ENCODE data around the gene CREB5.

DNA sequence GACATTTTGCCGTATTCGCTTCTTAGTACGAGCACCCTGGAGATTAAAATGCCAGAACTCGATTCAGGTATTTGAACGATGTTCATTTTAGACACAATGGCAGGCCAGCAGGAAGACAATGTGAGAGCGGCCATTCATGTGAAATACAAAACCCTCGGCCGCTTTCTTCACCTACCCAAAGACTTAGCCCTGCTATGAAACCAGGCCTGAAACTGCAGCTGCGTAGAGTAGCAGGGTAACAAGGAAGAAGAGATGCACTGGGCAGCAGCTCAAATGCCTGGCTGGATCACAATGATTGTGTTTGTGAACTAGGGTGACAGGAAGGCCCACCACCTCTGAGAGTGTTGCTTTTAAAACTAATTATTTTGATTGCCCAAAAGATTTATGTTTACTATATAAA is 311.0 kb downstream of the CREB5 start:
- no peak for TF ChIP-seq POLR2A (IDR thresholded peaks at IDR 0.05; ENCODE audit: control extremely low read depth in 1 of 2, low read depth in 2 of 2, low read length in 2 of 2)
- TF ChIP-seq CHD2 (IDR thresholded peaks at IDR 0.05; ENCODE audit: low read length): no peak
- TF ChIP-seq, protein P1, sequence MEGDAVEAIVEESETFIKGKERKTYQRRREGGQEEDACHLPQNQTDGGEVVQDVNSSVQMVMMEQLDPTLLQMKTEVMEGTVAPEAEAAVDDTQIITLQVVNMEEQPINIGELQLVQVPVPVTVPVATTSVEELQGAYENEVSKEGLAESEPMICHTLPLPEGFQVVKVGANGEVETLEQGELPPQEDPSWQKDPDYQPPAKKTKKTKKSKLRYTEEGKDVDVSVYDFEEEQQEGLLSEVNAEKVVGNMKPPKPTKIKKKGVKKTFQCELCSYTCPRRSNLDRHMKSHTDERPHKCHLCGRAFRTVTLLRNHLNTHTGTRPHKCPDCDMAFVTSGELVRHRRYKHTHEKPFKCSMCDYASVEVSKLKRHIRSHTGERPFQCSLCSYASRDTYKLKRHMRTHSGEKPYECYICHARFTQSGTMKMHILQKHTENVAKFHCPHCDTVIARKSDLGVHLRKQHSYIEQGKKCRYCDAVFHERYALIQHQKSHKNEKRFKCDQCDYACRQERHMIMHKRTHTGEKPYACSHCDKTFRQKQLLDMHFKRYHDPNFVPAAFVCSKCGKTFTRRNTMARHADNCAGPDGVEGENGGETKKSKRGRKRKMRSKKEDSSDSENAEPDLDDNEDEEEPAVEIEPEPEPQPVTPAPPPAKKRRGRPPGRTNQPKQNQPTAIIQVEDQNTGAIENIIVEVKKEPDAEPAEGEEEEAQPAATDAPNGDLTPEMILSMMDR (IDR thresholded peaks at IDR 0.05; ENCODE audit: control extremely low read depth in 1 of 3, insufficient read depth in 1 of 3, low read depth in 1 of 3, low read length in 3 of 3): no peak
- no peak for TF ChIP-seq EP300 (IDR thresholded peaks at IDR 0.05; ENCODE audit: borderline replicate concordance in 1 of 2, low read depth in 2 of 2, low read length in 2 of 2)
- TF ChIP-seq MAFK (IDR thresholded peaks at IDR 0.05; ENCODE audit: low read depth, low read length): no peak
- no peak for TF ChIP-seq TBP (IDR thresholded peaks at IDR 0.05; ENCODE audit: low read depth, low read length)
- no peak for TF ChIP-seq EZH2 (IDR thresholded peaks at IDR 0.05; ENCODE audit: low read depth, low read length, severe bottlenecking)
- no peak for TF ChIP-seq TCF12 (IDR thresholded peaks at IDR 0.05; ENCODE audit: low read depth, low read length)
- TF ChIP-seq, protein P2, sequence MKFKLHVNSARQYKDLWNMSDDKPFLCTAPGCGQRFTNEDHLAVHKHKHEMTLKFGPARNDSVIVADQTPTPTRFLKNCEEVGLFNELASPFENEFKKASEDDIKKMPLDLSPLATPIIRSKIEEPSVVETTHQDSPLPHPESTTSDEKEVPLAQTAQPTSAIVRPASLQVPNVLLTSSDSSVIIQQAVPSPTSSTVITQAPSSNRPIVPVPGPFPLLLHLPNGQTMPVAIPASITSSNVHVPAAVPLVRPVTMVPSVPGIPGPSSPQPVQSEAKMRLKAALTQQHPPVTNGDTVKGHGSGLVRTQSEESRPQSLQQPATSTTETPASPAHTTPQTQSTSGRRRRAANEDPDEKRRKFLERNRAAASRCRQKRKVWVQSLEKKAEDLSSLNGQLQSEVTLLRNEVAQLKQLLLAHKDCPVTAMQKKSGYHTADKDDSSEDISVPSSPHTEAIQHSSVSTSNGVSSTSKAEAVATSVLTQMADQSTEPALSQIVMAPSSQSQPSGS (IDR thresholded peaks at IDR 0.05; ENCODE audit: low read length): no peak
